COLO829 (cell line): ENCODE measurements around the gene ZCCHC7.

Source experiments
- DNase-seq: peaks from one replicate; pipeline ENCODE4 v3.0.0; 2012; ENCODE audit warnings: low spot score

ZCCHC7 gene

GRCh38 chr9:37336150-37336549 is 215.8 kb downstream of the ZCCHC7 start:
- DNase-seq = no peak

DNA sequence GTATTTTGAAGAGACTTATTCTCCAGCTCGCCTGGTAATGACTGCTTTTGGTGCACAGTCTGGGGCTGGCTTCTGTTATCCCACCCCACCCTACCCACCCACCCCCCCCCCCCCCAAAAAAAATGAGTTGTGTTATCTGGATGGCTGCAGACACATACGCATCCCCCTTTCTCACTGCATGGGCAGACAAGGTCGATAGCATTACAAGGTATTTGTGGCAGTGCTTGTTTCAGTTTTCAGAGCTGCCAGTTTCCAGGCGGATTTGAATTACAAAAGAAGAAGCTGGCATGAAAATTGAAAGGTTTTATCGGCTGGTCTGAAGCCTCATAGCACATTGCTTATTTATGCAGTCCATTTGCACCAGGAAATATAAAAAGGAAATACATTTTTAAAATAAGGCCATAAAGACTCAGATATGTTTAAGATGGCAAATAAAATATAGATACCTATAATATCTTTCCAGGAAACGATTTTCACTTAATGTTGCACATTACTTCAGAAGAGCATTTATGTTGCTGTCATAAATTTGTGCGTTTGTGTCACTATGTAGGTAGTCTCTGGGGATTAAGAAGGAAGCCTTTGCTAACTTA is 217.0 kb downstream of the ZCCHC7 start:
- DNase-seq = no peak

GRCh38 chr9:37338218-37338617 is 217.8 kb downstream of the ZCCHC7 start:
- DNase-seq = no peak

DNA sequence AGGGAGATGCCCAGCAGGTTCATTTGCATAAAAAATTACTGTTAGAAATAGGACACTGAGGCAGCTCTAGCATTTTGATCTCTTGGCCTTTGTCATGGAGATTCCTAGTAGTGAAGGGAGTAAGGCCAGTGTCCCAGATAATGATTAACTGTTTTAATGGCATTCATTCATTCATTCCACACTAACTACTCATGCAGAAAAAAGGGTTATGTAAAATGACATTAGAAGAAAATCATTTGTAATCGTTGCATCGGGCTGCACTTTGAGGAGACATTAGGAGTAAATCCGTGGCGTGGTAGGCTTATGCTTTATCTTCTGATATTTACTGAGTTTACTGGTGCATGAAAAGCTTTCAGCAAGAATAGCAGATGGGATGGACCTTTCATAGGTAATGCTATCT is 219.5 kb downstream of the ZCCHC7 start:
- DNase-seq = no peak

- DNase-seq = no peak
Observed at GRCh38 chr9:37340961-37341360, 220.6 kb downstream of the ZCCHC7 start.

DNA sequence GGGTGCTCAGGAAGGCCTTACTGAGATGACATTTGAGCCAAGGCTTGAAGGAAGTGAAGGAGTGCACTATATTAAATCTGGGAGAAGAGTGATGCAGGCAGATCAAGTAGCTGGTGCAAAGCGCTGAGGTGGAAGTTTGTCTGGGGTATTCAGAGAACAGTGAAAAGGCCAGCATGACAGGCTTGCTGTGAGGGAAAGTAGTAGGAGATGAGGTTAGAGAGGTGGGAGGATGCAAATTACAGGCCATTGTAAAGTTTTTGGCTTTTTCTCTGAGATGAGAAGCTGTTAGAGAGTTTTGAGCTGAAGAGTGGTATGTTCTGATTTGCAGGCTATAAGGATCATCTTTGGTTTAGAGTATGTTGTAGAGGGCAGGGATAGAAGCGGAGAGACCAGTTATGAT is 221.3 kb downstream of the ZCCHC7 start:
- no peak for DNase-seq

- DNase-seq = no peak
Observed at GRCh38 chr9:37342493-37342892, 222.1 kb downstream of the ZCCHC7 start.

DNA sequence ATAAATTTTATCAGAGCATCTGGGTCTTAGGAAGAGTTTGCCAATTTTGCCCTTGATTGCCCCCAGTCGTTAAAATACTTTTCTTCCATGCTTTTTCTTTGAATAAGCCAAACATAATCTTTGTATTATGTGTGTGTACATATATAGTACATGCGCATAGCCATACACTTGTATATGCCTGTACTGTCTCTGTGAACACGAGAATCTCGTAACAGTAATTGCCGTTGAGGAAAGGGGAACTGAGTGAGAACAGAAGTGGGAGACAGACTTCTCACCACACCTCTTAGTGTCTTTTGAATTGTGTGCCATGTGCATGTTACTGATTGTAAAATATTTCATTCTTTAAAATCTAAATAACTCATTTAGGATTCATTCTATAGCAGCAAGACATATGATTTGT is 222.5 kb downstream of the ZCCHC7 start:
- no peak for DNase-seq

DNA sequence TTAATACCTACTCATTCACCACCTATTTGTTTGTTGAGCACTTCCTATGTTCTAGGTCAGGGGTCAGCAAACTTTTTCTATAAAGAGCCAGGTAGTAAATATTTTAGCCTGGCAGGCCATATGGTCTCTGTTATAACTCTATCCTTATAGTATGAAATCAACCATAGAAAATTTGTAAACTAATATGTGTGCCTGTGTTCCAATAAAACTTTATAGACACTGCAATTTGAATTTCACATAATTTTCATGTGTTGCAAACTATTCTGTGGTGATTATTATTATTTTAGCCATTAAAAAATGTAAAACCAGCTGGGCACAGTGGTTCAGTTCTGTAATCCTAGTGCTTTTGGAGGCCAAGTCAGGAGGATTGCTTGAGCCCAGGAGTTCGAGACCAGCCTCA is 223.3 kb downstream of the ZCCHC7 start:
- DNase-seq = no peak

DNA sequence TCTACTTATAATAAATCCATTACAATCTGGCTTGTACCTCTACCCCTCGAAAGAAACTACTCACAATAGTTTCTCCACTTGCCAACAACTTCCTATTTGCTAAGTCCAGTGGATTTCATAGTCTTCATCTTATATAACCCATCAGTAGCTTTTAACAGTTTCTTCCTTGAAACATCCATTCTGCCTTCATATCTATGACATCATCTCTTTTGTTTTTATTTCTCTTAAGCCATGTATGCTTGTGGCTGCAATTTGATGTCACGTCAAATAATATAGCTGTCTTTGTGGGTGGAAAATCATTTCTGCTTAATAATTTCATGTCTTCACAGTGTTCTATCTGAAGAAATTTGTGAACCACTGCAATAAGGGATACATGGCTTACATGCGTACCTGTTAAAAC is 224.7 kb downstream of the ZCCHC7 start:
- no peak for DNase-seq

DNA sequence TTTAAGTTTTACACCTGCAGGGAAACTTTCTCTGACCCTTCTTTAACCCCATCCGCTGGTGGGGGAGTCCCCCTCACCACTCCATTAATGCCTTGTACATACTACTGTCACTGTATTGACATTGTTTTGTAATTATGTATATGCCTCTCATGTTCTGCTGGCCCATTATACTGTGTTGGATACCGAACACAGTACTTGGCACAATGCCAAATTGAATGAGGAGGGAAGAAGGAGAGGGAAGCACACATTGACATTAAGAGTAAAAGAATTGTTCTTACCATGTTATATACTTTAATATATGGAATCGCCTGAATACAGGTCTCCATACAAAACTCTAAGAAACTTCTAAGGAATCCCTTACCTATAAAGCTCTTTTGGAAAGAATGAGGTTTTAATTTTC is 228.5 kb downstream of the ZCCHC7 start:
- no peak for DNase-seq

GRCh38 chr9:37350486-37351190 is 230.3 kb downstream of the ZCCHC7 start:
- DNase-seq = no peak

GRCh38 chr9:37353791-37354190 is 233.4 kb downstream of the ZCCHC7 start:
- DNase-seq = no peak

- DNase-seq = no peak
Observed at GRCh38 chr9:37362430-37362829, 242.1 kb downstream of the ZCCHC7 start.

DNA sequence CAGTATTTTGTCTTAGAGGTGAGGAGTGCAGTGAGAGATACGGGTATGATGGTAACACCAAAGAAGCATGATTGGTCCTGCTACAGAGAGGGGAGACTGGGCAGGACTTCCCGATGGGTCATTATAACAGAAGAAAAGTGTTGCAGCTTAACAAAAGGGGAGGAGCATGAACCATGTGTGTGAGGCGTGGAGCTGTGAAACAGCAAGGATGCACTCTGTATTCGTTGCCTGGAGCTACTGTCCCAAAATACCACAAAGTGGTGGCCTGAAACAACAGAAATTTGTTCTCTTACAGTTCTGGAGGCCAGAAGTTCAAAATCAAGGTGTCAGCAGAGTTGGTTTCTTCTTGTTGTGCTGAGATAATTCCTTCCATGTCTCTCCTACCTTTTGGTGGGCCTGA is 242.8 kb downstream of the ZCCHC7 start:
- DNase-seq = no peak

DNA sequence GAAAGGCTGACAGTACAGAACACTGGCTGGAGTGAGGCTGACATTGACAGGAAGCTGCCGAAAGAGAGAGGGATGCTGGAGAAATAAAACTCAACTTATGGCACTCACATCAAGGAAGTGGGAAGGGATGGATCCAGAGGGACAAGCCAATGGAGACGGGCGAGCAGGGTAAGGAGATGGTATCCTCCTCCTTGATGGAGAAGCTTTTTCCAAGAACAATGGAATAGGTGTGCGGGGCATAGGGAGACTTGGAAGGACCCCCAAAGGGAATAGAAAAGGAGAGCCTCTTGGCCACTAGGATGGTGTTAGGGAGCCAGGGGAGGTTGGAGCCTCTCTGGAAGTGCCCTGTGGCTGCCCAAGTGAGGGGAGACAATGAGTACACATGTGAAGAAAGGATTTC is 243.8 kb downstream of the ZCCHC7 start:
- DNase-seq = no peak

GRCh38 chr9:37364751-37365360 is 244.5 kb downstream of the ZCCHC7 start:
- no peak for DNase-seq

- DNase-seq = no peak
Observed at GRCh38 chr9:37369671-37370070, 249.3 kb downstream of the ZCCHC7 start.

DNA sequence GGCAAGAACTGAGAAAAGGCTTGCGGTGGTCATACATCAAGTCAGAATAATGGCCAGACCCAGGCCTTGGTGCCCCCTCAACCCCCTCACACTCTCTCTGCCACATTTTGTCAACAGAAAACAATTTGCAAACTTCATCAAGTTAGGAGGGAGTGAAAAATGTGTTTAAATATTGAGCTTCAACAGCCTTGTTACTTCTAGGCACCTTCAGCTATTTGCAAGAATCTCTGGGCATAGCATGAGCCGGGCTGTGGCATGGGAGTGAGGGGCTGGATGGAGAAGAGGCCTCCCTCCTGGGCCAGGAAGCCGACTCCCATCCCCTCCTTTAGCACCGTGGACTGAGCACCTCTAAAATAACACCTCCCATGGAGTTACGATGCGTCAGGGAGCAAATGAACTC is 249.9 kb downstream of the ZCCHC7 start:
- no peak for DNase-seq

DNA sequence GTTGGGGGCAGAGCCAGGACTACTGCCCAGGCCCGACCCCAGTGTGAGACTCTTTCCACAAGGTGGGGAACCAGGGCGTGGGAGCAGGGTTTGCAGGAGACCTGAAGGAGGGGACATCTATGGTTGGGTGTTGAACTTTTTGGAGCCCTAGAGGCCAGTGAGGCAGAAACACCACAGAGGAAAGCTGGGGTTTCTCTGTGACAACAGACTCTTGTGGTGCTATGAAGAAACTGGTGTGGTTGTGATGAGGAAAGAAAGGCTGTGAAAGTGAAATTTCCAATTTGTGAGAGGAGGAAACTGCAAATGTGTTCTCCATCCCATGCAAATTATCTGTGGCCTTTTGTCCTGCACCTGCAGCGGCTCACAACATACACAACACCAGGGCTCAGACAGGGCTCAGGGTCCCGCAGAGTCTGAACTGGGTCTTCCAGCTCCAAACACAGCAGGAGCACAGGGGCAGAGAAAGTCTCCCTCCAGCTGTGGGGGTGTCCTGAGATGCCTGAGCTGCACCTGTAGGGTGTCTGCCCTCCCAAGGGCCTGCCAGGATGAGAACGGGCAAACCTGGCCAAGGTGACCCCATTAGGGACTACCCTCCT is 250.7 kb downstream of the ZCCHC7 start:
- DNase-seq = no peak

GRCh38 chr9:37371565-37372464 is 251.4 kb downstream of the ZCCHC7 start:
- DNase-seq = no peak

DNA sequence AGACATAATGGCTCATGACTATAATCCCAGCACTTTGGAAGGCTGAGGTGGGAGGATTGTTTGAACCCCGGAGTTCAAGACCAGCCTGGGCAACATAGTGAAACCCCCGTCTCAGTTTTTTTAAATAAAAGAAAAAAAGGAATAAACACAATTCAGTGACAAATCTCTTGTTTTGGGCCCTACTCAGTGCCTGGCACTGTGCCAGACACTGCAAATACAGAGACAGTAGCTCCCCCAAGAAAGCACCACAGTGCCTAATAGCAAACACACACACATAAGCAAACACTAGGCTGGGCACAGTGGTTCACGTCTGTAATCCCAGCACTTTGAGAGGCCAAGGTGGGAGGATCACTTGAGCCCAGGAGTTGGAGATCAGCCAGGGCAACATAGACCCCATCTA is 252.5 kb downstream of the ZCCHC7 start:
- DNase-seq = no peak
